HCT116 (cell line): ENCODE measurements around the gene ATG5. TPM values are rescaled to one million over a fixed set of nuclear protein-coding genes. Genes with fewer than 3 reads are reported as not detected.

Experiments
- ATAC-seq: fragments of 200-7000 bp; cut with Tn5 transposase; 2 replicates; pipeline ENCODE4 v1.9.1; 2020; ENCODE audit warnings: mild to moderate bottlenecking, moderate library complexity
- BruUV-seq: library from RNA; stranded (reverse); fragments of 400-500 nt; replicated peaks from 2 replicates; lab custom pipeline; 2021; lab: Mats Ljungman, UMichigan
- CTCF ChIA-PET: fragments of 300-600 bp; sonication (Branson Sonifier 250); formaldehyde crosslinking; loops from one replicate; lab custom pipeline; 2021; ENCODE audit warnings: antibody characterized with exemption; lab: Charles Lee
- POLR2A ChIA-PET: fragments of 300-600, 350-600 bp; sonication (Branson Sonifier 250); formaldehyde crosslinking; loops from one replicate; lab custom pipeline; 2021; ENCODE audit warnings: antibody characterized with exemption; lab: Charles Lee
- RAD21 ChIA-PET, 2 experiments: fragments of 300-600 bp; sonication (Branson Sonifier 250); formaldehyde crosslinking; loops; one replicate each; lab custom pipeline; 2023; ENCODE audit warnings: low total read pairs in 2 of 2; ENCODE audit not compliant: uncharacterized antibody in 2 of 2, unreplicated experiment in 2 of 2, low non-redundant PET in 1 of 2; lab: Charles Lee
- DNase-seq: peaks from one replicate; pipeline ENCODE4 v3.0.0-alpha.2; 2010; ENCODE audit warnings: low read depth, low spot score
- H2AFZ ChIP-seq: fragments of 200-600 bp; shearing (Covaris generic), sonication (generic); 2 replicates; pipeline ENCODE4 v1.6.1; 2017; ENCODE audit warnings: low read depth, mixed run types, mixed read lengths, antibody characterized with exemption, low read length; ENCODE audit not compliant: poor library complexity, severe bottlenecking
- H3K27ac ChIP-seq: 2 replicates; pipeline ENCODE4 v1.5.1; 2012; ENCODE audit warnings: low read depth, low read length
- H3K27me3 ChIP-seq: fragments of 200-600 bp; sonication (generic); 2 replicates; pipeline ENCODE4 v1.6.1; 2016; ENCODE audit warnings: mixed run types, low read length, mixed read lengths; ENCODE audit not compliant: insufficient read depth
- H3K36me3 ChIP-seq, 2 experiments: fragments of 200-500 bp in 1 of 2; fragments of 200-600 bp in 1 of 2; sonication (Bioruptor generic) in 1 of 2; sonication (generic) in 1 of 2; 2 replicates each; pipeline versions ENCODE4 v1.5.1 to v1.6.1; 2014 to 2016; ENCODE audit warnings: low read length in 2 of 2, inconsistent platforms in 1 of 2, mixed read lengths in 1 of 2, mixed run types in 1 of 2; ENCODE audit not compliant: insufficient read depth in 2 of 2, control insufficient read depth in 1 of 2
- H3K4me1 ChIP-seq, 2 experiments: fragments of 200-600 bp in 1 of 2; sonication (generic) in 1 of 2; 2 replicates each; pipeline versions ENCODE4 v1.5.1 to v1.6.1; 2012 to 2017; ENCODE audit warnings: low read length in 2 of 2, inconsistent platforms in 1 of 2, mild to moderate bottlenecking in 1 of 2, mixed read lengths in 1 of 2, mixed run types in 1 of 2, moderate library complexity in 1 of 2; ENCODE audit not compliant: insufficient read depth in 2 of 2, control insufficient read depth in 1 of 2
- H3K4me2 ChIP-seq: fragments of 200-600 bp; sonication (generic); 2 replicates; pipeline ENCODE4 v1.6.1; 2017; ENCODE audit warnings: mixed run types, low read length, mixed read lengths
- H3K4me3 ChIP-seq, 2 experiments: fragments of 200-600 bp in 1 of 2; sonication (generic) in 1 of 2; replicated peaks in 1 of 2; 2 replicates each; pipeline ENCODE4 v1.5.1; 2011 to 2016; ENCODE audit warnings: low read length in 2 of 2, control low read depth in 1 of 2, low read depth in 1 of 2, mild to moderate bottlenecking in 1 of 2, mixed read lengths in 1 of 2, mixed run types in 1 of 2
- H3K79me2 ChIP-seq: fragments of 200-600 bp; sonication (generic); 2 replicates; pipeline ENCODE4 v1.6.1; 2017; ENCODE audit warnings: mild to moderate bottlenecking, mixed run types, low read length, moderate library complexity, mixed read lengths; ENCODE audit not compliant: insufficient read depth
- H3K9ac ChIP-seq: fragments of 200-600 bp; sonication (generic); 2 replicates; pipeline ENCODE4 v1.6.1; 2016; ENCODE audit warnings: low read length, mixed read lengths
- H3K9me2 ChIP-seq: fragments of 200-600 bp; sonication (generic), shearing (Covaris generic); 2 replicates; pipeline ENCODE4 v1.6.1; 2017; ENCODE audit warnings: mixed run types, mild to moderate bottlenecking, moderate library complexity; ENCODE audit not compliant: insufficient read depth
- H3K9me3 ChIP-seq, 2 experiments: fragments of 200-500 bp in 1 of 2; fragments of 200-600 bp in 1 of 2; sonication (Bioruptor generic) in 1 of 2; sonication (generic) in 1 of 2; 2 replicates each; pipeline ENCODE4 v1.6.1; 2014 to 2017; ENCODE audit warnings: low read length in 2 of 2, mixed read lengths in 2 of 2, inconsistent platforms in 1 of 2, low read depth in 1 of 2, mild to moderate bottlenecking in 1 of 2, mixed run types in 1 of 2, moderate library complexity in 1 of 2; ENCODE audit not compliant: control insufficient read depth in 1 of 2, insufficient read depth in 1 of 2
- H4K20me1 ChIP-seq: fragments of 200-600 bp; sonication (generic), shearing (Covaris generic); 2 replicates; pipeline ENCODE4 v1.6.1; 2017; ENCODE audit warnings: mixed run types, mild to moderate bottlenecking, moderate library complexity; ENCODE audit not compliant: insufficient read depth
- CEBPB ChIP-seq: IDR thresholded peaks from 2 replicates; pipeline ENCODE4 v1.6.1; 2012; ENCODE audit warnings: low read depth
- EGR1 ChIP-seq: IDR thresholded peaks from 2 replicates; pipeline ENCODE4 v1.6.1; 2012; ENCODE audit warnings: low read depth
- EZH2 ChIP-seq: fragments of 200-600 bp; sonication (generic); IDR thresholded peaks from 2 replicates; pipeline ENCODE4 v1.6.1; 2017; ENCODE audit warnings: antibody characterized with exemption, mixed run types
- SRF ChIP-seq: IDR thresholded peaks from 2 replicates; pipeline ENCODE4 v1.6.1; 2012; ENCODE audit warnings: low read depth
- YY1 ChIP-seq: IDR thresholded peaks from 2 replicates; pipeline ENCODE4 v1.6.1; 2011; ENCODE audit warnings: low read length, low read depth, moderate library complexity, mild to moderate bottlenecking; ENCODE audit not compliant: insufficient replicate concordance; ENCODE audit errors: extremely low read depth
- intact Hi-C: fragments of 100-400 bp; cut with micrococcal nuclease; formaldehyde crosslinking; loops from 2 replicates; pipeline ENCODE4 v1.10.0; 2022
- total RNA-seq: library from RNA; stranded (reverse); gene quantifications from one replicate; pipeline ENCODE4 v1.2.1, GENCODE V29; 2021; ENCODE audit not compliant: unreplicated experiment
- TF ChIP-seq, protein P1 (sequence below): IDR thresholded peaks from 2 replicates; pipeline ENCODE4 v1.6.1; 2012
- TF ChIP-seq, protein P2 (sequence below): IDR thresholded peaks from 2 replicates; pipeline ENCODE4 v1.6.1; 2012
- TF ChIP-seq, protein P3 (sequence below): IDR thresholded peaks from 2 replicates; pipeline ENCODE4 v1.6.1; 2012; ENCODE audit warnings: low read depth

The ATG5 gene
- total RNA-seq, 1 experiment from 2014 or later, result 39.6 TPM

DNA sequence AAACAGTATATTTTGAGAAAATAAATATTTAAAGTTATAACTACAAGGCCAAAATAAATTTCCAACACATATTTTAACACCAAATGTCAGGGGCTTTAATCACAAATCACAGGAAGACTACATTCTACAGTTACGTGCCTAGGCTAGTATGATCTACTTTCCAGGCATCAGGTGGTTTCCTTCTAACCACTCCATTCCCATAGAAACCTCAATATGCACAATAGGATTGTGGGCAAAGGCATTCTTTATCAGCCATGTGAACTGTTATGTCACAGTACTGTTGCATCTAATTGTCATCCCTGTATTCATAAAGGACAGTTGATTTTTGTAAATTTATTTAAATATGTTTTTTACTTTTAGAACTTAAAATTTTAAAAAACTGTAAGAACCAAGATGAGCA is 32.4 kb downstream of the ATG5 start:
- Histone ChIP-seq H3K9me3 (peaks cover 0 to 3% of the 10 kb centered on the region in 2 experiments; a peak in 1 of 4 replicates), H3K36me3 (peaks cover 7 to 22% of the 10 kb centered on the region in 2 experiments; a peak in 3 of 4 replicates)
- ATAC-seq (no peak), DNase-seq (no peak)
- TF ChIP-seq, protein P1, sequence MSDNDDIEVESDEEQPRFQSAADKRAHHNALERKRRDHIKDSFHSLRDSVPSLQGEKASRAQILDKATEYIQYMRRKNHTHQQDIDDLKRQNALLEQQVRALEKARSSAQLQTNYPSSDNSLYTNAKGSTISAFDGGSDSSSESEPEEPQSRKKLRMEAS, result no peak
- TF ChIP-seq YY1 (no peak), SRF (no peak), CEBPB (no peak), EZH2 (no peak), EGR1 (no peak)
- TF ChIP-seq, protein P2, sequence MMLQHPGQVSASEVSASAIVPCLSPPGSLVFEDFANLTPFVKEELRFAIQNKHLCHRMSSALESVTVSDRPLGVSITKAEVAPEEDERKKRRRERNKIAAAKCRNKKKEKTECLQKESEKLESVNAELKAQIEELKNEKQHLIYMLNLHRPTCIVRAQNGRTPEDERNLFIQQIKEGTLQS, result no peak
- TF ChIP-seq, protein P3, sequence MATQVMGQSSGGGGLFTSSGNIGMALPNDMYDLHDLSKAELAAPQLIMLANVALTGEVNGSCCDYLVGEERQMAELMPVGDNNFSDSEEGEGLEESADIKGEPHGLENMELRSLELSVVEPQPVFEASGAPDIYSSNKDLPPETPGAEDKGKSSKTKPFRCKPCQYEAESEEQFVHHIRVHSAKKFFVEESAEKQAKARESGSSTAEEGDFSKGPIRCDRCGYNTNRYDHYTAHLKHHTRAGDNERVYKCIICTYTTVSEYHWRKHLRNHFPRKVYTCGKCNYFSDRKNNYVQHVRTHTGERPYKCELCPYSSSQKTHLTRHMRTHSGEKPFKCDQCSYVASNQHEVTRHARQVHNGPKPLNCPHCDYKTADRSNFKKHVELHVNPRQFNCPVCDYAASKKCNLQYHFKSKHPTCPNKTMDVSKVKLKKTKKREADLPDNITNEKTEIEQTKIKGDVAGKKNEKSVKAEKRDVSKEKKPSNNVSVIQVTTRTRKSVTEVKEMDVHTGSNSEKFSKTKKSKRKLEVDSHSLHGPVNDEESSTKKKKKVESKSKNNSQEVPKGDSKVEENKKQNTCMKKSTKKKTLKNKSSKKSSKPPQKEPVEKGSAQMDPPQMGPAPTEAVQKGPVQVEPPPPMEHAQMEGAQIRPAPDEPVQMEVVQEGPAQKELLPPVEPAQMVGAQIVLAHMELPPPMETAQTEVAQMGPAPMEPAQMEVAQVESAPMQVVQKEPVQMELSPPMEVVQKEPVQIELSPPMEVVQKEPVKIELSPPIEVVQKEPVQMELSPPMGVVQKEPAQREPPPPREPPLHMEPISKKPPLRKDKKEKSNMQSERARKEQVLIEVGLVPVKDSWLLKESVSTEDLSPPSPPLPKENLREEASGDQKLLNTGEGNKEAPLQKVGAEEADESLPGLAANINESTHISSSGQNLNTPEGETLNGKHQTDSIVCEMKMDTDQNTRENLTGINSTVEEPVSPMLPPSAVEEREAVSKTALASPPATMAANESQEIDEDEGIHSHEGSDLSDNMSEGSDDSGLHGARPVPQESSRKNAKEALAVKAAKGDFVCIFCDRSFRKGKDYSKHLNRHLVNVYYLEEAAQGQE, result no peak
- TF ChIP-seq, all 23 proteins: peak for 0
- H3K27ac ChIP-seq, result no peak overlapping the region
- no peaks in the 10 kb centered on the region for H3K27me3 ChIP-seq
- no peak overlapping the region for H3K4me3 ChIP-seq
- H4K20me1 ChIP-seq, result no peaks in the 10 kb centered on the region
- peaks cover 0 to 7% of the 10 kb centered on the region in 2 experiments; a peak in 1 of 4 replicates for H3K4me1 ChIP-seq
- ChIA-PET CTCF (no interaction called here), POLR2A (no interaction called here), RAD21 (no interaction called here)
- BruUV-seq, result no TSS peak
- no peak overlapping the region for H3K4me2 ChIP-seq
- H3K9ac ChIP-seq, result no peak overlapping the region
- H2AFZ ChIP-seq, result no peak overlapping the region
- H3K9me2 ChIP-seq, result no peaks in the 10 kb centered on the region
- intact Hi-C loops, result no loop called here
- H3K79me2 ChIP-seq, result peaks cover 62% of the 10 kb centered on the region
